ENCODE results near the gene HEXD.

HEXD gene

GRCh38 chr17:82440469-82440981, 22.4 kb downstream of the HEXD start:
- Histone ChIP-seq H3K23ac (ENCODE audit: low read length) (no peak overlapping the region), H4K8ac (ENCODE audit: low read depth, low read length) (no peak overlapping the region), H2AK5ac (ENCODE audit: low read length) (no peak overlapping the region), H3K79me1 (ENCODE audit: low read length) (no peaks in the 10 kb centered on the region), H3K4me1 (ENCODE audit: control insufficient read depth, low read depth, low read length) (no peaks in the 10 kb centered on the region), H2BK15ac (replicated peaks; ENCODE audit: low read depth) (no peak overlapping the region), H3K36me3 (ENCODE audit: control insufficient read depth, insufficient read depth, low read length) (no peaks in the 10 kb centered on the region), H3K4me2 (ENCODE audit: low read length) (no peak overlapping the region), H3K4ac (ENCODE audit: low read depth, low read length) (no peak overlapping the region), H3K9ac (ENCODE audit: low read length) (no peak overlapping the region), H3K56ac (ENCODE audit: low read length) (no peak overlapping the region), H3K18ac (ENCODE audit: low read length) (no peak overlapping the region), H3K79me2 (ENCODE audit: control insufficient read depth, insufficient read depth, low read length) (no peaks in the 10 kb centered on the region), H3K4me3 (ENCODE audit: low read length) (no peak overlapping the region), H2BK5ac (ENCODE audit: low read length) (no peak overlapping the region), H3K27me3 (ENCODE audit: insufficient read depth, low read length, poor library complexity) (no peaks in the 10 kb centered on the region), H2BK120ac (ENCODE audit: low read depth, low read length) (no peak overlapping the region), H4K5ac (ENCODE audit: low read length) (no peak overlapping the region), H3K27ac (ENCODE audit: low read depth, low read length) (no peak overlapping the region)
- no peak for DNase-seq
- WGBS (ENCODE audit: extremely low coverage, insufficient coverage, low lambda C conversion rate) = no CpG with 5 or more reads among the region's 22 CpGs

- Histone ChIP-seq H2BK5ac (ENCODE audit: low read length) (no peak overlapping the region), H2BK15ac (replicated peaks; ENCODE audit: low read depth) (no peak overlapping the region), H3K36me3 (ENCODE audit: control insufficient read depth, insufficient read depth, low read length) (no peaks in the 10 kb centered on the region), H3K27me3 (ENCODE audit: insufficient read depth, low read length, poor library complexity) (no peaks in the 10 kb centered on the region), H4K8ac (ENCODE audit: low read depth, low read length) (no peak overlapping the region), H2BK120ac (ENCODE audit: low read depth, low read length) (no peak overlapping the region), H3K23ac (ENCODE audit: low read length) (no peak overlapping the region), H3K56ac (ENCODE audit: low read length) (no peak overlapping the region), H3K4me1 (ENCODE audit: control insufficient read depth, low read depth, low read length) (no peaks in the 10 kb centered on the region), H3K79me1 (ENCODE audit: low read length) (no peaks in the 10 kb centered on the region), H3K18ac (ENCODE audit: low read length) (no peak overlapping the region), H3K27ac (ENCODE audit: low read depth, low read length) (no peak overlapping the region), H4K5ac (ENCODE audit: low read length) (no peak overlapping the region), H3K4me2 (ENCODE audit: low read length) (no peak overlapping the region), H3K9ac (ENCODE audit: low read length) (no peak overlapping the region), H3K4me3 (ENCODE audit: low read length) (no peak overlapping the region), H3K4ac (ENCODE audit: low read depth, low read length) (no peak overlapping the region), H3K79me2 (ENCODE audit: control insufficient read depth, insufficient read depth, low read length) (no peaks in the 10 kb centered on the region), H2AK5ac (ENCODE audit: low read length) (no peak overlapping the region)
- WGBS (ENCODE audit: extremely low coverage, insufficient coverage, low lambda C conversion rate) = no CpG with 5 or more reads among the region's 17 CpGs
- no peak for DNase-seq
These were observed 23.0 kb downstream of the HEXD start for GRCh38 chr17:82440991-82441627.

- no peak overlapping the region for H4K8ac ChIP-seq (ENCODE audit: low read depth, low read length)
- no peak for DNase-seq
These were observed 23.7 kb downstream of the HEXD start for GRCh38 chr17:82441691-82442487.

GRCh38 chr17:82442643-82443464, 24.7 kb downstream of the HEXD start:
- H3K27ac ChIP-seq (ENCODE audit: low read depth, low read length) = no peak overlapping the region
- no peak overlapping the region for H3K9ac ChIP-seq (ENCODE audit: low read length)
- no peak overlapping the region for H3K4me3 ChIP-seq (ENCODE audit: low read length)
- H3K79me1 ChIP-seq (ENCODE audit: low read length) = no peaks in the 10 kb centered on the region
- no peak overlapping the region for H3K18ac ChIP-seq (ENCODE audit: low read length)
- H3K4me2 ChIP-seq (ENCODE audit: low read length) = no peak overlapping the region
- no peaks in the 10 kb centered on the region for H3K79me2 ChIP-seq (ENCODE audit: control insufficient read depth, insufficient read depth, low read length)
- WGBS (ENCODE audit: extremely low coverage, insufficient coverage, low lambda C conversion rate) = no CpG with 5 or more reads among the region's 28 CpGs
- no peak overlapping the region for H3K4ac ChIP-seq (ENCODE audit: low read depth, low read length)
- no peak overlapping the region for H2BK15ac ChIP-seq (replicated peaks; ENCODE audit: low read depth)
- no peak overlapping the region for H4K8ac ChIP-seq (ENCODE audit: low read depth, low read length)
- H3K36me3 ChIP-seq (ENCODE audit: control insufficient read depth, insufficient read depth, low read length) = no peaks in the 10 kb centered on the region
- H3K23ac ChIP-seq (ENCODE audit: low read length) = no peak overlapping the region
- no peak overlapping the region for H2AK5ac ChIP-seq (ENCODE audit: low read length)
- H4K5ac ChIP-seq (ENCODE audit: low read length) = no peak overlapping the region
- no peaks in the 10 kb centered on the region for H3K4me1 ChIP-seq (ENCODE audit: control insufficient read depth, low read depth, low read length)
- no peak for DNase-seq
- H2BK5ac ChIP-seq (ENCODE audit: low read length) = no peak overlapping the region
- H2BK120ac ChIP-seq (ENCODE audit: low read depth, low read length) = no peak overlapping the region
- H3K27me3 ChIP-seq (ENCODE audit: insufficient read depth, low read length, poor library complexity) = no peaks in the 10 kb centered on the region
- H3K56ac ChIP-seq (ENCODE audit: low read length) = no peak overlapping the region

More at GRCh38 chr17:82441691-82442487, 23.7 kb downstream of the HEXD start:
- WGBS (ENCODE audit: extremely low coverage, insufficient coverage, low lambda C conversion rate) = no CpG with 5 or more reads among the region's 27 CpGs
- Histone ChIP-seq H3K4me3 (ENCODE audit: low read length) (no peak overlapping the region), H2AK5ac (ENCODE audit: low read length) (no peak overlapping the region), H3K4me2 (ENCODE audit: low read length) (no peak overlapping the region), H3K56ac (ENCODE audit: low read length) (no peak overlapping the region), H3K27me3 (ENCODE audit: insufficient read depth, low read length, poor library complexity) (no peaks in the 10 kb centered on the region), H3K79me1 (ENCODE audit: low read length) (no peaks in the 10 kb centered on the region), H3K4me1 (ENCODE audit: control insufficient read depth, low read depth, low read length) (no peaks in the 10 kb centered on the region), H3K9ac (ENCODE audit: low read length) (no peak overlapping the region), H2BK15ac (replicated peaks; ENCODE audit: low read depth) (no peak overlapping the region), H3K79me2 (ENCODE audit: control insufficient read depth, insufficient read depth, low read length) (no peaks in the 10 kb centered on the region), H3K18ac (ENCODE audit: low read length) (no peak overlapping the region), H3K23ac (ENCODE audit: low read length) (no peak overlapping the region), H3K36me3 (ENCODE audit: control insufficient read depth, insufficient read depth, low read length) (no peaks in the 10 kb centered on the region), H2BK120ac (ENCODE audit: low read depth, low read length) (no peak overlapping the region), H3K4ac (ENCODE audit: low read depth, low read length) (no peak overlapping the region), H4K5ac (ENCODE audit: low read length) (no peak overlapping the region), H3K27ac (ENCODE audit: low read depth, low read length) (no peak overlapping the region), H2BK5ac (ENCODE audit: low read length) (no peak overlapping the region)

GRCh38 chr17:82443465-82444283, 25.5 kb downstream of the HEXD start:
- no peaks in the 10 kb centered on the region for H3K79me2 ChIP-seq (ENCODE audit: control insufficient read depth, insufficient read depth, low read length)
- H4K8ac ChIP-seq (ENCODE audit: low read depth, low read length) = no peak overlapping the region
- no peaks in the 10 kb centered on the region for H3K27me3 ChIP-seq (ENCODE audit: insufficient read depth, low read length, poor library complexity)
- no peaks in the 10 kb centered on the region for H3K4me1 ChIP-seq (ENCODE audit: control insufficient read depth, low read depth, low read length)
- no peak overlapping the region for H3K56ac ChIP-seq (ENCODE audit: low read length)
- H3K18ac ChIP-seq (ENCODE audit: low read length) = no peak overlapping the region
- no peak overlapping the region for H3K4ac ChIP-seq (ENCODE audit: low read depth, low read length)
- WGBS (ENCODE audit: extremely low coverage, insufficient coverage, low lambda C conversion rate) = no CpG with 5 or more reads among the region's 40 CpGs
- no peak for DNase-seq
- H4K5ac ChIP-seq (ENCODE audit: low read length) = no peak overlapping the region
- H3K9ac ChIP-seq (ENCODE audit: low read length) = no peak overlapping the region
- H3K23ac ChIP-seq (ENCODE audit: low read length) = no peak overlapping the region
- H2BK15ac ChIP-seq (replicated peaks; ENCODE audit: low read depth) = no peak overlapping the region
- H3K27ac ChIP-seq (ENCODE audit: low read depth, low read length) = no peak overlapping the region
- no peak overlapping the region for H2BK5ac ChIP-seq (ENCODE audit: low read length)
- H2AK5ac ChIP-seq (ENCODE audit: low read length) = no peak overlapping the region
- no peak overlapping the region for H3K4me3 ChIP-seq (ENCODE audit: low read length)
- H3K36me3 ChIP-seq (ENCODE audit: control insufficient read depth, insufficient read depth, low read length) = no peaks in the 10 kb centered on the region
- H3K79me1 ChIP-seq (ENCODE audit: low read length) = no peaks in the 10 kb centered on the region
- H2BK120ac ChIP-seq (ENCODE audit: low read depth, low read length) = no peak overlapping the region
- H3K4me2 ChIP-seq (ENCODE audit: low read length) = no peak overlapping the region

Data from mesendoderm (in vitro differentiated cells).